Measurements from ENCODE around the gene EID2B.

EID2B gene

GRCh38 chr19:39555883-39556282 is 23.2 kb upstream of the EID2B start:
- TF ChIP-seq, protein P1, sequence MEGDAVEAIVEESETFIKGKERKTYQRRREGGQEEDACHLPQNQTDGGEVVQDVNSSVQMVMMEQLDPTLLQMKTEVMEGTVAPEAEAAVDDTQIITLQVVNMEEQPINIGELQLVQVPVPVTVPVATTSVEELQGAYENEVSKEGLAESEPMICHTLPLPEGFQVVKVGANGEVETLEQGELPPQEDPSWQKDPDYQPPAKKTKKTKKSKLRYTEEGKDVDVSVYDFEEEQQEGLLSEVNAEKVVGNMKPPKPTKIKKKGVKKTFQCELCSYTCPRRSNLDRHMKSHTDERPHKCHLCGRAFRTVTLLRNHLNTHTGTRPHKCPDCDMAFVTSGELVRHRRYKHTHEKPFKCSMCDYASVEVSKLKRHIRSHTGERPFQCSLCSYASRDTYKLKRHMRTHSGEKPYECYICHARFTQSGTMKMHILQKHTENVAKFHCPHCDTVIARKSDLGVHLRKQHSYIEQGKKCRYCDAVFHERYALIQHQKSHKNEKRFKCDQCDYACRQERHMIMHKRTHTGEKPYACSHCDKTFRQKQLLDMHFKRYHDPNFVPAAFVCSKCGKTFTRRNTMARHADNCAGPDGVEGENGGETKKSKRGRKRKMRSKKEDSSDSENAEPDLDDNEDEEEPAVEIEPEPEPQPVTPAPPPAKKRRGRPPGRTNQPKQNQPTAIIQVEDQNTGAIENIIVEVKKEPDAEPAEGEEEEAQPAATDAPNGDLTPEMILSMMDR (IDR thresholded peaks at IDR 0.05) = no peak
- no peak for TF ChIP-seq ZFX (IDR thresholded peaks at IDR 0.05; ENCODE audit: borderline replicate concordance)

DNA sequence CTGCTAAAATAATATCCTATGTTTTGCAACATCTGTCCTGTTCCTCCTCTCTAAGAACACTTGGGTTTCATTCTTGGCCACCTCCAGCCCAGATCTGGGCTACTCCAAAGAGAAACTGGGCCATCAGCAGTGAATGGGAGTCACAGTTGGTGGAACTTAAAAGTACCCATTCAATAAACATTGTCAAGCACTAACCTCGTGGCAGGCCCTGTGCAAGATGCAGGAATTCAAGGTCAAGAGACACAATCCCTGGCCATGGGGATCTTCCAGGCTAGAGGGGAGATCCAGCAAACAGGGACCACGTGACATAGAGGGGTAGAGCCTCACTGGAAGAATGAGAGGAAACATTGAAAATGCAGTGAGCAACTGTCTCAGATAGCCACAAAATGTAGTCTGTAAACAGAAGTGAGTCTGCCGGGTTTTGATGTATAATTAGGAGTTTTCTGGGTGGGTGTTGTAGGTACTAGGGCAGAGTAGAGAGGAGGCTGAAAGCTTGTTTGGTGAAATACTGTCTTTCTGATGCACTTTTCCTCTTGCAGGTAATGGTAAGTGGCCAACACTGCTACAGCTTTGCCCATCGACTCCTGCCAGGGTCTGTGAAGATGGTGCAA is 22.2 kb upstream of the EID2B start:
- no peak overlapping the region for H3K27ac ChIP-seq
- TF ChIP-seq, protein P1 (IDR thresholded peaks at IDR 0.05) = no peak
- TF ChIP-seq ZFX (IDR thresholded peaks at IDR 0.05; ENCODE audit: borderline replicate concordance) = no peak

More at GRCh38 chr19:39555883-39556282, 23.2 kb upstream of the EID2B start:
- H3K27ac ChIP-seq = no peak overlapping the region

DNA sequence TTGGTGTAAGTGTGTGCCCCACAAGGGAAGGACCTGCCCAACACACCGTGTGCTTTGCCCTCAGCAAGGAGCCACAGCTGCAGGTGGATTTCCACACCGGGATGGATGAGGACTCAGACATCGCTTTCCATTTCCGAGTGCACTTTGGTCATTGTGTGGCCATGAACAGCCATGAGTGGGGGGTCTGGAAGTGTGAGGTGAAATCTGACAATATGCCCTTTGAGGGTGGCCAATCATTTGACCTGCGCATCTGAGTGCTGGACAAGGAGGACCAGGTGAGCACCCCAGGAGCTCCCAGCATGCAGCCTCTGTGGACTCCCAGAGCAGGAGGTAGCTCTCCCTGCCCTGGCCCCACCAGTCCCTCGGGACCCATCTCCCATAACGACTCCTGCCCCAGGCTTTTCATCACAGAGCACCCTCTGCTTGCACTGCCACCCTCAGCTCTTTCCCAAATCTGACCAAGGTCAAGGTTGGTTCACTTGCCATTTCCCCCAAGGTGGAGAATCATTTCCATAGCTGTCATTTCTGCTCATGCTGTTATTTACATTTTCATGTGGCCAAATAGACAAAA is 20.5 kb upstream of the EID2B start:
- H3K27ac ChIP-seq = no peak overlapping the region

DNA sequence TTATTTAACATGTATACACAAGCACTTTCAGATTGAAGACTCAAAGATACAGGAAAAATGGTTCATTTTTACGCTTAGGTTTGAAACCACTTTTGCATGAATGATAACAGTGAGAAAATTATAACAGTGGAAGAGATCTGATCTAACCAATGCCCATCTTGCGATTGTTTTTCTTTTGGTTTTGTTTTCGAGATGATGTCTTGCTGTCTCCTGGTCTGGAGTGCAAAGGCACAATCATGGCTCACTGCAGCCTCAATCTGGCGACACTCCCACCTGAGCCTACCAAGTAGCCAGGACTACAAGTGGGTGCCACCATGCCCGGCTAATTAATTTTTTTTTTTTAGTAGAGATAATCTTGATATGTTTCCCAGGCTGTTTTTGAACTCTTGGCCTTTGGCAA is 17.5 kb upstream of the EID2B start:
- TF ChIP-seq, protein P1 (IDR thresholded peaks at IDR 0.05) = no peak
- TF ChIP-seq ZFX (IDR thresholded peaks at IDR 0.05; ENCODE audit: borderline replicate concordance) = no peak
- no peak overlapping the region for H3K27ac ChIP-seq

More for the DNA sequence above, 20.5 kb upstream of the EID2B start:
- TF ChIP-seq, protein P1 (IDR thresholded peaks at IDR 0.05) = no peak
- TF ChIP-seq ZFX (IDR thresholded peaks at IDR 0.05; ENCODE audit: borderline replicate concordance) = no peak

- TF ChIP-seq ZFX (IDR thresholded peaks at IDR 0.05; ENCODE audit: borderline replicate concordance) = no peak
- TF ChIP-seq, protein P1 (IDR thresholded peaks at IDR 0.05) = no peak
- no peak overlapping the region for H3K27ac ChIP-seq
Measured at GRCh38 chr19:39546599-39546998, 13.9 kb upstream of the EID2B start.

- no peak overlapping the region for H3K27ac ChIP-seq
- TF ChIP-seq, protein P1 (IDR thresholded peaks at IDR 0.05) = no peak
- no peak for TF ChIP-seq ZFX (IDR thresholded peaks at IDR 0.05; ENCODE audit: borderline replicate concordance)
Measured at GRCh38 chr19:39544911-39545310, 12.3 kb upstream of the EID2B start.

- no peak overlapping the region for H3K27ac ChIP-seq
- no peak for TF ChIP-seq ZFX (IDR thresholded peaks at IDR 0.05; ENCODE audit: borderline replicate concordance)
- TF ChIP-seq, protein P1 (IDR thresholded peaks at IDR 0.05) = no peak
Measured at GRCh38 chr19:39544226-39544903, 11.7 kb upstream of the EID2B start.
